ENCODE measurements around the gene RABAC1.

The RABAC1 gene

GRCh38 chr19:41988947-41989346, 29.8 kb upstream of the RABAC1 start:
- DNase-seq = no peak

- no peak for DNase-seq
Observed at GRCh38 chr19:41987141-41987860, 28.2 kb upstream of the RABAC1 start.

- no peak for DNase-seq
Observed at GRCh38 chr19:41984961-41985360, 25.8 kb upstream of the RABAC1 start.

GRCh38 chr19:41981724-41982123, 22.6 kb upstream of the RABAC1 start:
- DNase-seq = no peak

GRCh38 chr19:41978470-41978869, 19.3 kb upstream of the RABAC1 start:
- DNase-seq = no peak

GRCh38 chr19:41977916-41978315, 18.8 kb upstream of the RABAC1 start:
- DNase-seq = no peak

GRCh38 chr19:41974652-41975051, 15.5 kb upstream of the RABAC1 start:
- no peak for DNase-seq

- DNase-seq = no peak
Observed at GRCh38 chr19:41971363-41971762, 12.2 kb upstream of the RABAC1 start.

- DNase-seq = no peak
Observed at GRCh38 chr19:41969772-41970458, 10.8 kb upstream of the RABAC1 start.

GRCh38 chr19:41968751-41969595, 9.9 kb upstream of the RABAC1 start:
- DNase-seq = no peak

GRCh38 chr19:41967054-41967783, 8.1 kb upstream of the RABAC1 start:
- DNase-seq = no peak

GRCh38 chr19:41965106-41965505, 6.0 kb upstream of the RABAC1 start:
- DNase-seq = no peak

GRCh38 chr19:41960973-41961372, 1.9 kb upstream of the RABAC1 start:
- no peak for DNase-seq

GRCh38 chr19:41958367-41959055, 610 bp downstream of the RABAC1 start:
- DNase-seq = peak; percentile 91 to 93

GRCh38 chr19:41957838-41958366, 1.2 kb downstream of the RABAC1 start:
- peak; percentile 41 to 58 for DNase-seq

GRCh38 chr19:41957161-41957837, 1.8 kb downstream of the RABAC1 start:
- DNase-seq = no peak

GRCh38 chr19:41956621-41957020, 2.5 kb downstream of the RABAC1 start:
- DNase-seq = no peak

- no peak for DNase-seq
Observed at GRCh38 chr19:41955521-41955920, 3.6 kb downstream of the RABAC1 start.

- DNase-seq = peak; percentile 95
Observed at GRCh38 chr19:41951686-41952172, 7.4 kb downstream of the RABAC1 start.

- no peak for DNase-seq
Observed at GRCh38 chr19:41947091-41947490, 12.0 kb downstream of the RABAC1 start.

- DNase-seq = peak; percentile 81 to 89
Observed at GRCh38 chr19:41945135-41945766, 13.9 kb downstream of the RABAC1 start.
